GM21381 (cell line): ENCODE measurements around the gene PPM1N.
A peak's percentile ranks its signal among the peaks of the same experiment; 100 is the strongest.

Experiments used
- ATAC-seq: cut with Tn5 transposase; IDR thresholded peaks from one replicate; pipeline ENCODE4 v1.9.1; 2021; ENCODE audit warnings: mild to moderate bottlenecking, moderate library complexity; ENCODE audit not compliant: unreplicated experiment

PPM1N gene, protein sequence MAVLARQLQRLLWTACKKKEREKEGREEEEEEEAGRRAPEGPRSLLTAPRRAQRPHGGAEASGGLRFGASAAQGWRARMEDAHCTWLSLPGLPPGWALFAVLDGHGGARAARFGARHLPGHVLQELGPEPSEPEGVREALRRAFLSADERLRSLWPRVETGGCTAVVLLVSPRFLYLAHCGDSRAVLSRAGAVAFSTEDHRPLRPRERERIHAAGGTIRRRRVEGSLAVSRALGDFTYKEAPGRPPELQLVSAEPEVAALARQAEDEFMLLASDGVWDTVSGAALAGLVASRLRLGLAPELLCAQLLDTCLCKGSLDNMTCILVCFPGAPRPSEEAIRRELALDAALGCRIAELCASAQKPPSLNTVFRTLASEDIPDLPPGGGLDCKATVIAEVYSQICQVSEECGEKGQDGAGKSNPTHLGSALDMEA

GRCh38 chr19:45498411-45499195 lies at the start of gene PPM1N:
TSS of gene PPM1N (plus strand) at chr19:45498443. CDS start at chr19:45498473, 30 bp downstream.
- peak; percentile 37 for ATAC-seq

DNA sequence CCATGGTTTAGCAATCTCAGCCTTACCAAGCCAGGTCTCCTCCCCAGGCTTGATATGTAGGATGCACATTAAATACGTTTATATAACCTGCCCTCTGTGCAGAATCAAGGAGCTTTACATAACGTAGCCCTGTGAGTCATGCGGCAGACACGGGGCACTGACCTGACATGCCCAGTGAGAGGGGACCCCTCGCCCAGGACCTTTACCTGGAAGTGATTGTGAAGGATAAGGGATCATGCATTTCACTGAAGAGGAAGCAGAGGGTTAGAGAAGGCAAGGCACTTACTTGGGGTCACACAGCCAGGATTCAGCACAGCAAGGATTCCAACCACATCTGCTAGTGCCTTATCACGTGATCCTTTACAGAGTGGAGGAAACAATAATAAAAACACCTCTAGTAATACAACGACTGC lies 49.4 kb upstream of the PPM1N start:
- no peak for ATAC-seq

DNA sequence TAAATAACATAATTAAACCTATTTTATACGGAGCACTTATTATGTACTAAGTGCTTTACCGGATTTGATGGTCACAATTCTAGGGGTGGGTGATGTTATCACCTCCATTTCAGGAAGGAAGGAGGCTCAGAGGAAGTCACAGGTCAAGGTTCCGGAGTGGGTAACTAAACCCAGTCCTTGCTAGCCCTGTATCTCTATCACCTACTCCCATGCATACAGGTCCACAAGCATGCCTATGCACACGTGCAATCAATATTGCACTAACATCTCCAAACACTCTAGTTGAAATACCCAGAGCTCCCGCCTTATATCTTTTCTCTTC lies 48.3 kb upstream of the PPM1N start:
- ATAC-seq: peak; percentile 10

DNA sequence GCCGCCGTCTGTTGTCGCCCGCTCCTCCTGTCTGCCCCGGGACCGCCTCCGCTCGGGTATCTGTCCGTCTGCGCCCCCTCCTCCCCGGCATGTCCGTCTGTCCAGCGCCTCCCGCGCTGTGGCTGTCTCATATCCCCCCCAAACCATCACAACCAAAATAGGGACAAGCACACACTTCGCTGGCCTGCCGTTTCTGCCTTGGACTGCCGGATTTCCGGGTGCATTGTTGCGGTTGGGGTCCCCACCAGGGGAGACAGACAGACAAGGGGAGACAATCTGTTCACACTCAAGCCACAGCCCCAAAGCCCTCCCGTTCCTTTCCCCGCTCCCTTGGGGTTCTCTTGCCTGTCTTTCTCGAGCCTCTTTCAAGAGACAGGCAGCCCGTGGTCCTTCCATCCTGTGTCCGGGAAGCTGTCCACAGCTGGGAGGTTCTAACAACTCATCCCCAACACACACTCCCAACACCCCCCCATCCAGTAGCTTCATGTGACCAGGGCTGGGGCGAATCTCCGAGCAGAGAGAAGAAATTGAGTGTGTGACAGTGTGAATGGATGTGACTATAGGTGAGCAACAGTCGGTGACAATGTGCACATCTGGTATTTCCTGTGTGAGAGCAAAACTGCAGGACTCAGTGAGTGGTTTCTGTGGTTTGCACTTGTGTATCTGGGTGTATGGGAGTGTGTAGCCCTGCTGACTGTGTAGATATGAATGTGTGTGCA lies 47.0 kb upstream of the PPM1N start:
- ATAC-seq: peak; percentile 13

DNA sequence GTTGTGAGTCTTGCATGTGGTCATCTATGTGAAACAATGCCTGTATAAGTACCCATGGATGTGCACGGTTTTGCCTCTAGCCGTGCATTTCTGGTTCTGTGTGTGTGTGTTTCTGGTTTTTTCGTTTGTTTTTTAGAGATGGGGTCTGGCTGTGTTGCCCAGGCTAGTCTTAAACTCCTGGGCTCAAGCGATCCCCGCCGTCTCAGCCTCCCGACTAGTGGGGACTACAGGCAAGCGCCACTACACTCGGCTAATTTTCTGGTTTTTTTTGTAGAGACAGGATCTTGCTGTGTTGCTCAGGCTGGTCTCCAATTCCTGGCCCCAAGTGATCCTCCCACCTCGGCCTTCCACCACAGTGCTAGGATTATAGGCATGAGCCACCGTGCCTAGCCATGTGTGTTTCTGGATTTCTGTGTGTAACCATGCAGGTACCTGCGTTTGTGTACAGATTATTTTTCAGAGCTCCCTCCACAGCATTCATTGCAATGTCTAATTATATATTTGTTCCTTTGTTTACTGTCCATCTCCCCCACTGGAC lies 46.3 kb upstream of the PPM1N start:
- no peak for ATAC-seq

GRCh38 chr19:45455707-45456499 lies 42.3 kb upstream of the PPM1N start:
- no peak for ATAC-seq

- no peak for ATAC-seq
Observed at GRCh38 chr19:45456500-45456815, 41.8 kb upstream of the PPM1N start.

DNA sequence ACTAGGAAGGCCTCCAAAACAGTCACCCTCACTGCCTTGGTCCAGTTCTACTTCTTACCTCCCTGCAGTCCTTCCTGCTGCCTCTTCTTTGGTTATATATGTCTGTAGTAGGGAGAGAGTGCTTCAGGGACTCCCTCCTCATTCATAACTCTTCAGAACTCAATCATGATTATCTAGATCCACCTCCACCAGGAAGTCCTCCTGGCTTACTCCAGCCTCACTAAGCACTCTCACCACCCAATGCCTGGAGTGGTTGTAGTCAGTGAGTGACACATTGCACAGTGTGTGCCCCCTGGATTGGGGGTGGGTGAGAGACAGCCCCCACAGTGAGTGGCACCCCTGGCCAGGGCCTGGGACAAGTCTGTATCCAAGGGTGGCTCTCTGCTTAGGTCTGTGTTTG lies 40.5 kb upstream of the PPM1N start:
- no peak for ATAC-seq

GRCh38 chr19:45460807-45461347 lies 37.4 kb upstream of the PPM1N start:
- ATAC-seq: no peak

- ATAC-seq: no peak
Observed at GRCh38 chr19:45462174-45462573, 36.1 kb upstream of the PPM1N start.

DNA sequence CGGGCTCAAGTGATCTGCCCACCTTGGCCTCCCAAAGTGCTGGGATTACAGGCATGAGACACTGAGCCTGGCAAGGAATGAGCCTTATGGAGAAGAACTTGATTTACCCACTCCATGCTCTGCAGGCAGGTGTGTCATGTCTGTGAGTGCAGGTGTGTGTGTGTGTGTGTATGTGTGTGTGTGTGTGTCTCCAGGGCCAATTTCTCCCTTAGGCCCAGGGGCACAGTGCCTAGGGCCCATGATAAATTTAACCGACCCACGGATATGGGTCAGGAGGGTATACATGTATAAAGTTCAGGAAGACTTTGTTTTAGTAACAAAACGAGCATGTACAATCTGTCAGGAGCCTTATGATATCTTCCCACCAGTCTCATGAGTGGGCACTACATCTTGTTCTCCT lies 35.0 kb upstream of the PPM1N start:
- no peak for ATAC-seq

- no peak for ATAC-seq
Observed at GRCh38 chr19:45464274-45464673, 34.0 kb upstream of the PPM1N start.

- ATAC-seq: no peak
Observed at GRCh38 chr19:45464852-45465441, 33.3 kb upstream of the PPM1N start.

DNA sequence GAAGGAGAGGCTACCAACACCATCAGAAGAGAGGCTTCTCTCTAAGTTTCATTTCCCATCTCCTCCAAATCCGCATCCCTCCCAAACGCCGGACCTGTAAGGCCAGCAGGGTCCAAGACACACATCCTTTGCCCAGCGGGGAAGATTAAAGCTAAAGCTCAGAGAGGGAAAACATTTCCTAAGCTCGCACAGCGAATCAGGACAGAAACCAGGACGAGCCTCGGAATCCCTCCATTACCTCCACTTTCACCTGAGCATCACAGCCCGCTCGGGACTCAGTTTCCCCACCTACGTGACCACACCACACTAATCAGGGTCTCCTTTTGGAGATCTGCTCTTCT lies 31.2 kb upstream of the PPM1N start:
- ATAC-seq: no peak

- ATAC-seq: peak; percentile 43
Observed at GRCh38 chr19:45467456-45468158, 30.6 kb upstream of the PPM1N start, which contains the start of gene FOSB. TSS of gene FOSB (plus strand) at chr19:45467996. CDS start at chr19:45468587, 591 bp downstream.

- ATAC-seq: no peak
Observed at GRCh38 chr19:45468159-45468651, 30.0 kb upstream of the PPM1N start.

- peak; percentile 26 for ATAC-seq
Observed at GRCh38 chr19:45468803-45469131, 29.5 kb upstream of the PPM1N start.

GRCh38 chr19:45469132-45469944 lies 28.9 kb upstream of the PPM1N start:
- peak; percentile 56 for ATAC-seq
